Memory B cell (primary cell): ENCODE measurements around the gene SNCB.

Experiments used
- ATAC-seq: fragments of 150-1000 bp; cut with Tn5 transposase; 2 replicates; pipeline ENCODE4 v1.10.0; 2021; ENCODE audit warnings: low read depth, mild to moderate bottlenecking, moderate library complexity
- DNase-seq, 2 donors: peaks; one replicate each; pipeline ENCODE4 v3.0.0; 2022; ENCODE audit warnings: low spot score in 2 of 2
- H3K27ac Mint-ChIP-seq: one replicate; pipeline ENCODE4 v1.8.0; 2022; ENCODE audit warnings: mild to moderate bottlenecking, moderate library complexity, mixed read lengths
- H3K27me3 Mint-ChIP-seq: one replicate; pipeline ENCODE4 v1.8.0; 2022; ENCODE audit warnings: mixed read lengths
- H3K36me3 Mint-ChIP-seq: one replicate; pipeline ENCODE4 v1.8.0; 2022; ENCODE audit warnings: mild to moderate bottlenecking, mixed read lengths
- H3K4me1 Mint-ChIP-seq: one replicate; pipeline ENCODE4 v1.8.0; 2022; ENCODE audit warnings: mixed read lengths
- H3K4me3 Mint-ChIP-seq: one replicate; pipeline ENCODE4 v1.8.0; 2022; ENCODE audit warnings: mild to moderate bottlenecking, moderate library complexity, mixed read lengths
- H3K9me3 Mint-ChIP-seq: one replicate; pipeline ENCODE4 v1.8.0; 2022; ENCODE audit warnings: mixed read lengths

The SNCB gene

DNA sequence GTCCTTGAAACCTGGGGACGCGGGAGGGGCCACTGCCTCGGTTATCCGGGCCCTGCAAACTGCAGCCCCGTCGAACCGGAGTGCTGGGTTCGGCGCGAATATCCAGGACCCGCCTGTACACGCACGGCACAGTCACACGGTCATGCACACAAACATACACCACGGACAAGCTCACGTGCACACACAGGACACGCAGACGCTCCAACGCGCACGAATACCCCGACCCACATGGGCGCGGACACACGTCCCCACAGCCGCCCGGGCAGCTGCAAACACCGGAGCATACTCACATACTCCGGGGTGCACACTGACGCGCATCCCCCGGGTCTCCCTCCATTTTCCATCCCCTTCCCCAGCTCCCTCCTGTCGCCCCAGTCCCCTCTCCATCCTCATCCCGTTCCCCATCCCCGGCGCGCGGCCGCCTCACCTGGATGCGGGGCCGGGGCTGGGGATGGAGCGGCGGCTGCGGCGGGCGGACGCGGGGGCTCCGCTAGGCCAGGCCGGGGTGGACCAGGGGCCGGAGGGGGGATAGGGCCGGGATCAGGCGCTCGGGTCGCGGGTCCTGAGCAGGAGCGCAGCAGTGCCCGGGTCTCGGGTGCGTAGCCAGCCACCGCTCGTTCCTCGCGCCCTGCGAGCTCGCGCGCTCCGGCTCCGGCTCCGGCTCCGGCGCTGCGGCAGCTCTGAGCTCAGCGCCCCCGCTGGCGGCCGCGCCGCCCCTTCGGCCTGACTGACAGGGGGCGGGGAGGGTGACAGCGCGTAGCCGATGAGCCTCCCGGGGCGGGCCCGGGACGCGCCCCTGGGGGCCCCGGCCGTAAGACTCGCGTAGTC, at the start of gene SNCB, which contains the start of gene EIF4E1B:
Gene SNCB, minus strand, starts transcription at position 682 of the 828 bp plus-strand sequence. CDS start 880 bp downstream, outside the sequence.
Gene EIF4E1B, plus strand, starts transcription at position 823 of the 828 bp plus-strand sequence. CDS start 12,113 bp downstream, outside the sequence.
- Mint-ChIP-seq H3K36me3 (peaks cover under 1% of the 10 kb centered on the region), H3K4me1 (peaks cover 40% of the 10 kb centered on the region), H3K27me3 (peaks cover 24% of the 10 kb centered on the region), H3K27ac (no peak within 1 kb of the TSS), H3K4me3 (peak within 1 kb of the TSS; percentile 78), H3K9me3 (no peaks in the 10 kb centered on the region)
- ATAC-seq = peak; percentile 89
- peak; percentile 52 to 71 for DNase-seq

DNA sequence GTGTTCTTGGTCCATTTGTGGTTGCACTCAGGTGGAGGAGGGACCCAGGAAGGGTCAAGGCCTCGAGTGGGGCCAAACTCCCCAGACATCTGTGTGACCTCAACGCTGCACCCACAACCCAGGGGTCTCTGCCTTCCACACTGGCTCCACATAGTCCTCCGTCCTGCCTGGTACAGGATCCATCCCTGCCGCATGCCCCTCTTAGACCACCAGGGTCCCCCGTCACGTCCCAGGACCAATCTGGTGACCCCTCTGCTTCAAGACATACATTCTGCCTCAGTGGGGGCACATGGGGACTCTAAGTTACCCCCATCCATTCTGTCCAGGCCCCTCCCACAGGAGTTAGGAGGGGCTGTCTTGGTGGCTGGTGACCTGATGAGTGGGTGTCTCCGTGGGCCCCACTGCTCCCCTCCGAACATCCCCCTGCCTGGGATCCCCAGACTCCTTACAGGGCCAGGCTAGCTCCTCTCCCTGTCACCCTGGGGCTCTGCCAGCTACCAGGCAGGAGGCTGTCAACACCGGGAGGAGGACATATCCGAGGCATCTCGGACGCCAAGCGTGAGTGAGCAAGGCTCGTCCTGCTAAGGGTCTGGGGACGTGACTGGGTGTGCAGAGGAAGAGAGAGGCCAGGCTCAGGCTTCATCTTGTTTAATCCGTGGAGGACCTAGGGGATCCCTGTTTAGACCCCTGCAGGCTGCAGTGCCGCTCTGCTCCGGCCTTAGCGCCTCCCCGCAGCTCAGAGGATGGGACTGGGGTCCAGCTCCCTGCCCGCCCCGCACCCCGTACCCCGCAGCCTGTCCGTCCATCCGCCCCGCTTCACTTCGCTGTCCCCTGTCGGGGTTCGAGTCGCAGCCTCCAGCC, 49.3 kb upstream of the SNCB start:
- Mint-ChIP-seq H3K27ac (no peak overlapping the region), H3K4me3 (no peak overlapping the region), H3K4me1 (peaks cover 14% of the 10 kb centered on the region), H3K9me3 (peaks cover 3% of the 10 kb centered on the region), H3K27me3 (peaks cover 28% of the 10 kb centered on the region), H3K36me3 (no peaks in the 10 kb centered on the region)
- ATAC-seq = no peak
- no peak for DNase-seq

DNA sequence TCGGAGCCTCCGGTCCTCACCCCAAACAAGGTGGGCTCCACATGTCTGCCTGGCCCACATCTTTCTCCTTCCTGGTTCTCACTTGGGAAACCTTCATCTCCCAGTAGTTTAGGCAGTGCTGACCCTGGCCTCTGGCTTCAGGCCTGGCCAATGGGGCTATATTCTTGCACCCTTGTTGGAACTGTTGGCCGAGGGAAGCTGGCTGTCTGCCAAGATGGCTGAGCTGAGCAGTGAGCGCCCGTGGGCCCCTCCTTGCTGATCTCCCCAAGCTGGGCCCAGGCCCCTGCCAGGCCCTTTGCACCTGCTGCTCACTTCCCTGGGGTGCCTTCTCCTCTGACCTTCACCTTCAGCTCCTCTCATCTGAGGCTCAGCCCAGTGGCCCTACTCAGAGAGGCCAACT, 48.2 kb upstream of the SNCB start:
- Mint-ChIP-seq H3K4me3 (no peak overlapping the region), H3K4me1 (peaks cover 17% of the 10 kb centered on the region), H3K36me3 (no peaks in the 10 kb centered on the region), H3K9me3 (no peaks in the 10 kb centered on the region), H3K27ac (no peak overlapping the region), H3K27me3 (peaks cover 31% of the 10 kb centered on the region)
- no peak for ATAC-seq
- no peak for DNase-seq

DNA sequence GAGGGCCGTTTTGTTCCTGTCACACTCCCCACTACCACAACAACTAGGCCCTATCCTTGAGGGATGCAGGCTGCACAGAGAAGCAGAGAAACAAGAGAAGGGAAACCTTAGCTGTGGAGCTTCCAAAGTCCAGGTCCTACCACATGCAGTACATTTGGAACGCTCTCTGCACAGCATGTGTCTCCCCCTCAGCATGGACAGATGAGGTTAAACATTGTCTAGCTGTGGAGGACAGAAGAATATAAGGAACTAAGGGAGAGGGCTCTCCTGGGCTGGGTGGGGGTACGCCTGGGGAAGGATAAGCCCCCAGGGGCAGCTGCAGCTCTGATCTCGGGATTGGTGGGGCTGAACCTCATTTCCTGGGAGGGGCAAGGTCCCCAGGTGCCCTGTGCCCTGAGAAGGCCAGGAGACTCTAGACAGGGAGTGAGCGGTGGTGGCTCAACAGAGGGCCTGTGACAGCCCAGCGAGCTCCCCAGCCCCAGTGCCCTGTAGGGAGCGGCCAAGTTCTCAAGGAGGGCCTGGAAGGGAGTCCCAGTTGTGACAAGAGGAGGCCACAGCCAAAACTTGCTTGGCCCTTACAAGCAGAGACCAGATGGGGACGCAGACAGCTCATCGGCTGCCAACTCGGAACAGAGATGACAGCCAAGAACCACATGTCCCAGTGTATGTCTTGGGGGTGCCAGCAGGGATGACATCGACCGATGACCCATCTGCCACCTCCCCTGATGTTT, 47.0 kb upstream of the SNCB start:
- no peak for DNase-seq
- peaks cover 17% of the 10 kb centered on the region for H3K4me1 Mint-ChIP-seq
- no peaks in the 10 kb centered on the region for H3K9me3 Mint-ChIP-seq
- peaks cover 37% of the 10 kb centered on the region for H3K27me3 Mint-ChIP-seq
- no peaks in the 10 kb centered on the region for H3K36me3 Mint-ChIP-seq
- no peak overlapping the region for H3K27ac Mint-ChIP-seq
- ATAC-seq = no peak
- no peak overlapping the region for H3K4me3 Mint-ChIP-seq

DNA sequence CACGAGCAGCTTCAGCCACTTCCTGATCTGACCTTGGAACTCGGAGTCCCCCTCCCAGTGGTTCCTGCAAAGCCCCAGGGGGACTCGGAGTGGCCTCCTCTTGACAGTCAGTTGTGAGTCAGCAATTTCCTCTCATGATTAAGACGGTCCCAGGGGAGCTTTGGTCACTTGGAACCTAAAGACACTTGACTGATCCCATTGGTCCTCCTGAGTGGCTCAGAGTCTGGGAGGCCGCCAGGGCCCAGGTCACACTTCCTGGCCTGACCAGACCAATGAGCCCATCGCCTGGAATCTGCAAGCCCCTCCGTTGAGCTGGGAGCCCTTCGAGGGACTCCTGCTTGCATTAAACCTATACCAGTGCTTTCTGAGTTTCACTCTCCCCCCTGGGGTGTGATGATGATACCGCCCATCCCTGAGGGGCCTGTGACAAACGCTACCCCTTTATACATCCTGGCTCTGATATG, 46.1 kb upstream of the SNCB start:
- no peak overlapping the region for H3K4me3 Mint-ChIP-seq
- no peaks in the 10 kb centered on the region for H3K9me3 Mint-ChIP-seq
- no peak for DNase-seq
- no peaks in the 10 kb centered on the region for H3K36me3 Mint-ChIP-seq
- no peak overlapping the region for H3K27ac Mint-ChIP-seq
- H3K27me3 Mint-ChIP-seq = peaks cover 39% of the 10 kb centered on the region
- ATAC-seq = no peak
- peaks cover 17% of the 10 kb centered on the region for H3K4me1 Mint-ChIP-seq

DNA sequence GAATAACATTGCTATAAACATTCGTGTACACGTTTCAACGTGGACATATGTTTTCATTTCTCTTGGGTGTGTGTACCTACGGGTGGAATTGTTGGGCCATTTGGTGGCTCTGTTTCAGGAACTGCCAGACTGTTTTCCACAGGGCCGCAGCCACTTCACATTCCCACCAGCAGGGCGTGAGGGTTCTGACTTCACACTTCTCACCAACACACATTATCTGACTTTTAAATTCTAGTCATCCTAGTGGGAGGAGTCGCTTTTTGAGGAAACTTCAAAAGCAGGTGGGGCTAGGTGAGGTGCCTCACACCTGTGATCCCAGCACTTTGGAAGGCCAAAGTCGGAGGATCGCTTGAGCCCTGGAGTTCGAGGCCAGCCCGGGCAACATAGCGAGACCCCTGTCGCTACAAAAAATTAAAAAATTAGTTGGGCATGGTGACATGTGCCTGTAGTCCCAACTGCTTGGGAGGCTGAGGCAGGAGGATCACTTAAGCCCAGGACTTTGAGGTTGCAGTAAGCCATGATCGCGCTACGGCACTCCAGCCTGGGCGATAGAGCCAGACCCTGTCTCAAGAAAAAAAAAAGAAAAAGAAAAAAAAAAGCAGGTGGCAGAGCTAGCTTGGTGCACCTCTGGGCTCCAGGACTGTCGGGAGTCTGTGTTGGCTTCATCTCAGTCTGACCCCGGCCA, 45.5 kb upstream of the SNCB start:
- H3K4me3 Mint-ChIP-seq = no peak overlapping the region
- peaks cover 41% of the 10 kb centered on the region for H3K27me3 Mint-ChIP-seq
- no peak overlapping the region for H3K27ac Mint-ChIP-seq

DNA sequence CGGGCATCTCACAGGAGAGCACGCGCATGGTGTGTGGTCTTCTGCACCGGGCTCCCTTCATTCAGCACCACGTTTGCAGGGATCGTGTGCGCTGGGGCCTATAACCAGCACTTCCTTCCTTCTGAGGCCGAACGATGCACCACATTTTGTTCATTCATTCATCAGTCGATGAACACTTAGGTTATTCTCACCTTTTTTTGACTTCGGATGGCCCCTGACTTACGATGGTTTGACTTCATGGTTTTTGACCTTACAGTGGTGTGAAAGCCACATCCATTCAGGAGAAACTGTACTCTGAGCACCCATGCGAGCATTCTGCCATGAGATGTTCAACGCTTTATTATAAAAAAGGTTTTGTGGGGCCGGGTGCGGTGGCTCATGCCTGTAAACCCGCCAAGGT, 44.5 kb upstream of the SNCB start:
- H3K27ac Mint-ChIP-seq = no peak overlapping the region
- peaks cover 40% of the 10 kb centered on the region for H3K27me3 Mint-ChIP-seq
- H3K4me3 Mint-ChIP-seq = no peak overlapping the region
- ATAC-seq (no peak), DNase-seq (no peak)
- H3K36me3 Mint-ChIP-seq = no peaks in the 10 kb centered on the region
- H3K4me1 Mint-ChIP-seq = peaks cover 17% of the 10 kb centered on the region
- H3K9me3 Mint-ChIP-seq = no peaks in the 10 kb centered on the region

More for the DNA sequence above, 45.5 kb upstream of the SNCB start:
- Mint-ChIP-seq H3K36me3 (no peaks in the 10 kb centered on the region), H3K4me1 (peaks cover 17% of the 10 kb centered on the region), H3K9me3 (no peaks in the 10 kb centered on the region)
- DNase-seq (no peak), ATAC-seq (no peak)

DNA sequence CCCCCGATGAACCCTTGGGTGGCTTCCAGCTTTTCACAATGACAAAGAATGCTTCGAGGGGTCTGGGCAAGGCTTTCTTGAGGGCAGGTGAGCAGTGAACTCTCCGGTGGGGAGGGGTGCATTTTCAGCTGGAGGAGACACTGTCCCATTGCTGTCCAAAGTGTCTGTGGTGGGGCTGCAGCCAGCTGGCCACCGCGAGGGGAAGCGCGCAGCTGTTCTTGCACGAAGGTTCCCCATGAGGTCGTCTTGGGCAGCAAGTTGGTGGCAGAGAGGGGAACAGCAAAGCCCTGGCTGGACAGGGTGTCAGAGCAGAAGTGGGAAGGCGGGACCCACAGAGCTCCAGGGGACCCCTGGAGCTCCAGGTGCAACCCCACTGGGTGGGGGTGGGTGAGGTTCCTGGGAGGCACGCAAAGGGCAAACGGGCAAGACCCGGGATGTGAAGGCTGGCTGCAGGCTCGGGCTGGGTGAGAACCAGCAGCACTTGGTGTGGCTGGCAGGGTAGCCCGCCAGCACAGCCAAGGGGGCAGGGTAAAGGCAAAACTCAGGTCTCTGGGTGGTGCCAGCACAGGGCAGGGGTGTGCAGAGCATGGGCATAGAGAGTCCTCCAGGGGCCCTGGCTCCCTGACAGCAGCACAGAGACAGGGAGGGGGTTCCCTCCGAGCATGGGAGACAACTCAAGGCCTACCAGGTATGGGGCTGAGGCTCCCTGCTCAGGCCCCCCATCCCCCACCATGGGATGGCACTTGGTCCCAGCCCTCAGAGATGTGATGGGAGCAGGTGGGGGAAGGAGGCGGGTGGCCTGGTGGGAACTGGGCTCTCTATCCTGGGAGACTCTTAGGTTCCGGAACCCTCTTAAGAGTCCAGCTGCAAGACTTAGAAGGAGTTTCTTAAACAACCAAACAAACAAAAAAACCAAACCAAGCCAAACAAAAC, 43.6 kb upstream of the SNCB start:
- Mint-ChIP-seq H3K27ac (no peak overlapping the region), H3K4me1 (peaks cover 17% of the 10 kb centered on the region), H3K27me3 (peaks cover 39% of the 10 kb centered on the region), H3K36me3 (no peaks in the 10 kb centered on the region), H3K9me3 (no peaks in the 10 kb centered on the region), H3K4me3 (no peak overlapping the region)
- ATAC-seq = no peak
- DNase-seq = no peak

DNA sequence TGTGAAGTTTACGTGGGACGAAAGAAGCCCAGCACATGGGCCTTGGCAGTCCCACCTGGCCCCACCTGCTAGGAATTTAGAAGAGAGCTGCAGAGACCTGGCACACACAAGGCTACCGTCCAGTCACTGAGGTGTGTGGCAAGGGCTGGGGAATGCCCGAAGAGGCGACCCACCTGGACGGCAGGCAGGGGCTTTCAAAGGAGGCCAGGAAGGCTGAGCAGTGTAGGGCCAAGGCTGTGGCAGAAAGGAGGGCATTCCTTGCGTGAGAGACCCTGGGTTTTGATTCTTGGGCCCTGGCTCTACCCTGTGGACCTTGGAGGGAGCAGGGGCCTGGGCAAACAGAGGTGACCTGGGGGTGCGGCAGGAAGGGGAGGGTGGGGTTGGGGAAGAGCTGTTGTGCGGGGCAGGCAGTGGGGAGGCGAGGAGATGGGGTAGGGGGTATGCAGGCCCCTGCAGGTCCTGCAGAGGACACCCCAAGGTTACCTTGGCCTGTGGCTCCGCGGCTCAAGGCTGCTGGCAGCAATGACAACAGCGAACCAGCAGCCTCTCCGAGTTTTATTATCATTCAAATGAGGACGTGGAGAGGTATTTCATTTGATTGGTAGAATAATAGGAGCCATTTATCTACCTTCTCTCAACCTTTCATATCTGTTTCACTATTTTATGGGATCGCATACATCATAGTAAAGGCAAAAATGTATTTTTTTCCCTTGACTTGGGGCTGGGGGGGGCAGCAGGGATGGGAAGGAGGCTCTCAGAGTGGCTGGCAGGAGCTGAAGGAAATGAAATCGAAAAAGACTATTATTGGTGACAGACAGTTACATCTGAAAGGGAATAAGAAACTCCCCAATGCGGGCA, 41.8 kb upstream of the SNCB start:
- Mint-ChIP-seq H3K9me3 (no peaks in the 10 kb centered on the region), H3K27me3 (peaks cover 34% of the 10 kb centered on the region), H3K36me3 (no peaks in the 10 kb centered on the region), H3K27ac (no peak overlapping the region), H3K4me1 (peaks cover 11% of the 10 kb centered on the region), H3K4me3 (no peak overlapping the region)
- ATAC-seq (no peak), DNase-seq (no peak)

DNA sequence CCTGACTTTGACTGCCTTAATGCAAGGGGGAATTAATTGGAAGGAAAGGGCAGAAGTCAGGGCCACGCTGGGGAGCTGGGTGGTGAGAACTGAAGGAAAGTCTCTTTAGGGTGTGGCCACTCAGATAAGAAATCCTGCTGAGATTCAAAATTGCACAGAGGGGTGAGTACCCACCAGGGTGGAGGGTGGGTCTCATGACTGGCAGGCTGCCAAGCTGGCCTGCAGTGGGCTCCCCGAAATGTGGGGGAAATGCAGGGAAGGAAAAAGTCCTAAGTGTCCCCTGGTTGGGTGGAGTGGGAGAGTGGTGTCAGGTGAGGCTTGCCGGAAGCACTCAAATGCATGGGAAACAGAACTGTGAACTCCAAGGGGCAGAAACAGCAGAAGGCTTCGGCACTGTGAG, 41.1 kb upstream of the SNCB start:
- H3K36me3 Mint-ChIP-seq = no peaks in the 10 kb centered on the region
- DNase-seq (no peak), ATAC-seq (no peak)
- H3K27ac Mint-ChIP-seq = no peak overlapping the region
- peaks cover 11% of the 10 kb centered on the region for H3K4me1 Mint-ChIP-seq
- H3K9me3 Mint-ChIP-seq = no peaks in the 10 kb centered on the region
- H3K4me3 Mint-ChIP-seq = no peak overlapping the region
- peaks cover 36% of the 10 kb centered on the region for H3K27me3 Mint-ChIP-seq

DNA sequence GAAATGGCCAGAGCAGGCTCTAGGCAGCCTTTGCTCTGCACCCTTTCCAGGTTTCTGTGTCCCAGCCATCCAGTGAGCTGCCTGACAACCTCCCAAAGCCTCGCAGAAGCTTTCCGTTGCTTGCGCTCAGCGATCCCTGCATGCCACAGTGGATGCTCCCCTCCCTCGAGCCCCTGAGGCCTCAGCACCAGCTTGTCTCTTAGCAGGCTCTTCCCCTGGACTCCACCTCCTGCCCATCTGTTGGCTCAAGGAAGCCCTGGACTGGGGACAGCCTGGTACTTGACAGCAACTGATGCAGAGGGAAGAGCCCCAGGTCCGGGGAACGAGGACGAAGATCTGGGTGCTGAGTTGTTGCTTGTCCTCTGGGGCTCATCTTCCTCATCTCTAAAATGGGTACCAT, 40.1 kb upstream of the SNCB start:
- H3K27ac Mint-ChIP-seq = no peak overlapping the region
- DNase-seq = no peak
- peaks cover 5% of the 10 kb centered on the region for H3K4me1 Mint-ChIP-seq
- ATAC-seq = no peak
- no peaks in the 10 kb centered on the region for H3K36me3 Mint-ChIP-seq
- H3K9me3 Mint-ChIP-seq = no peaks in the 10 kb centered on the region
- H3K4me3 Mint-ChIP-seq = no peak overlapping the region
- H3K27me3 Mint-ChIP-seq = peaks cover 35% of the 10 kb centered on the region

DNA sequence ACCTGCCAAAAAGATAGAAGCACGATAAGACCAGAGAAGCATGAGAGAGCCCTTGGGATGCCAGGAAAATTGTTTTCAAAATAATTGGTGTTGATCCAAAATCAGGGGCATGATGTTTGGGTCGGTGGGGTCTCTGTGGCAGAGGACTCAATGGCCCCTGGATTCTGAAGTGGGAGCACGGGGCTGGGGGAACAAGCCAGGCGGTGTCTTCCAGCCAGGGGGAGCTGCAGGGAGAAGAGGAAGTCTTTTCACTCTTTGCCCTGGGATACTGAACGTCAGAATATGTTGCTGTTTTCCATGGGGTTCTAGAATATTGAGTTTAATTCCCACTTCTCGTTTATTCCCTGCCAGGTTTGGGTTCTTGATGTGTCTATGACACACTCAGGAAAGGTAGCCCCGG, 37.3 kb upstream of the SNCB start:
- Mint-ChIP-seq H3K9me3 (no peaks in the 10 kb centered on the region), H3K4me3 (no peak overlapping the region), H3K4me1 (no peaks in the 10 kb centered on the region), H3K27me3 (peaks cover 28% of the 10 kb centered on the region), H3K27ac (no peak overlapping the region), H3K36me3 (no peaks in the 10 kb centered on the region)
- DNase-seq (no peak), ATAC-seq (no peak)
